Progenitor cell of endocrine pancreas (in vitro differentiated cells): ENCODE measurements around the gene TSPAN6. TPM values are rescaled to one million over a fixed set of nuclear protein-coding genes. Genes with fewer than 3 reads are reported as not detected.
A peak's percentile ranks its signal among the peaks of the same experiment; 100 is the strongest.

Experiments used
- DNase-seq: peaks from one replicate; pipeline ENCODE4 v3.0.0; 2021; ENCODE audit warnings: low spot score; ENCODE audit not compliant: unreplicated experiment
- H3K27ac Mint-ChIP-seq: 2 replicates; pipeline ENCODE4 v1.8.0; 2021; ENCODE audit warnings: mild to moderate bottlenecking, moderate library complexity, mixed read lengths
- H3K27me3 Mint-ChIP-seq: 2 replicates; pipeline ENCODE4 v1.8.0; 2021; ENCODE audit warnings: mixed read lengths
- H3K36me3 Mint-ChIP-seq: 2 replicates; pipeline ENCODE4 v1.8.0; 2022; ENCODE audit warnings: mixed read lengths; ENCODE audit not compliant: insufficient read depth
- H3K4me1 Mint-ChIP-seq: 2 replicates; pipeline ENCODE4 v1.8.0; 2021; ENCODE audit warnings: low read depth, mixed read lengths
- H3K4me3 Mint-ChIP-seq: 2 replicates; pipeline ENCODE4 v1.8.0; 2021; ENCODE audit warnings: low read depth, mild to moderate bottlenecking, moderate library complexity, mixed read lengths
- H3K9me3 Mint-ChIP-seq: 2 replicates; pipeline ENCODE4 v1.8.0; 2021; ENCODE audit warnings: low read depth, mixed read lengths
- CTCF ChIP-seq: fragments of 200-600 bp; sonication (generic); IDR thresholded peaks from one replicate; pipeline ENCODE4 v1.5.0; 2021; ENCODE audit warnings: antibody characterized with exemption, mild to moderate bottlenecking; ENCODE audit not compliant: unreplicated experiment
- long read RNA-seq: library from polyadenylated mRNA; unstranded; transcript quantifications from one replicate; pipeline ENCODE4 v2.0.0, GENCODE V29; 2020
- total RNA-seq: library from RNA; stranded (reverse); gene quantifications from 2 replicates; pipeline ENCODE4 v1.2.1, GENCODE V29; 2021

Gene TSPAN6, protein sequence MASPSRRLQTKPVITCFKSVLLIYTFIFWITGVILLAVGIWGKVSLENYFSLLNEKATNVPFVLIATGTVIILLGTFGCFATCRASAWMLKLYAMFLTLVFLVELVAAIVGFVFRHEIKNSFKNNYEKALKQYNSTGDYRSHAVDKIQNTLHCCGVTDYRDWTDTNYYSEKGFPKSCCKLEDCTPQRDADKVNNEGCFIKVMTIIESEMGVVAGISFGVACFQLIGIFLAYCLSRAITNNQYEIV
- 167 TPM in 2 replicates for total RNA-seq
- long read RNA-seq, transcript TSPAN6-201 (8 exons, 2,206 nt): major isoform, 1,218 of 1,306 reads
- long read RNA-seq, partial matches to known transcripts: 29 of 1,306 reads
- long read RNA-seq, other reads (novel, unspliced or antisense): 59 of 1,306 reads

- peaks cover 8% of the 10 kb centered on the region for H3K4me1 Mint-ChIP-seq
- H3K9me3 Mint-ChIP-seq: peaks cover 19% of the 10 kb centered on the region
- no peaks in the 10 kb centered on the region for H3K27me3 Mint-ChIP-seq
- TF ChIP-seq CTCF: peak; percentile 67
- peak within 1 kb of the TSS; percentile 99 for H3K27ac Mint-ChIP-seq
- peak; percentile 74 for DNase-seq
- peaks cover 11% of the 10 kb centered on the region for H3K36me3 Mint-ChIP-seq
- peak within 1 kb of the TSS; percentile 95 for H3K4me3 Mint-ChIP-seq
These were observed at the start of gene TSPAN6 for GRCh38 chrX:100636321-100636991. TSPAN6 (minus strand) TSS chrX:100636806; CDS start chrX:100636694, 112 bp downstream.

- no peaks in the 10 kb centered on the region for H3K4me1 Mint-ChIP-seq
- no peak for TF ChIP-seq CTCF
- H3K27ac Mint-ChIP-seq: no peak overlapping the region
- H3K27me3 Mint-ChIP-seq: no peaks in the 10 kb centered on the region
- H3K4me3 Mint-ChIP-seq: no peak overlapping the region
- H3K36me3 Mint-ChIP-seq: peaks cover 1% of the 10 kb centered on the region
- peaks cover 7% of the 10 kb centered on the region for H3K9me3 Mint-ChIP-seq
- DNase-seq: no peak
These were observed 49.3 kb upstream of the TSPAN6 start for GRCh38 chrX:100685997-100686305.

DNA sequence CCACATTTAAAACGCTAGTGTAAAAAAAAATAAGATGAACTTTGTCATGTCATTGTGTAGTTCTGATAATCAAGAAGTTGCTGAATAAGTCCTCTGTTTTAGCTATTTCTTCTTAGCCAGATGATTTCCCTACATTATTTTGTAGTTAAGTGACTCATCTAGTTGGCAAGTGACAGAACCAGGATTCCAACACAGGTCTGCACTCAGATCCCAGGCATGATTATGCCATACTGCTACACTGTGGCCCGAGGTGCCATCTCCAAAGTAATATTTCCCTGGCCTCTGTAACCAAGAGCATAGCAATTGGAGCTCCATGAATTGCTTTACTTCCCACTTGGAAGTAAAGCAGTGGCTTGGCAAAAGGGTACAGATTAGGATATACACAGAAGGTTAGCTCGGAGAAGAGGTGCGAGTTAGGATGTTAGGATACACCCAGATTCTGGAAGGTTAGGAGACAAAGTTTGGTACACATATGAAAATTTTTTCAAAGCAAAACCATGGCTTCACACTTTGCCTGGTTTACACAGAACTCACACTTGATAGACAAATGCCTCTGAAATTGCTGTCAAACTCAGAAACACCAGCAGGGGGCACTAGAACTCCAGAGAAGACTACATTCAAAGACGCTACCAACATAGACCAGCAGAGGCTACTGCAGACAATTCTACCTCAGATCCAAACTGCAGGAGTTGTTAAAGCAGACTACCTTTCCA is 48.8 kb upstream of the TSPAN6 start:
- Mint-ChIP-seq H3K27me3 (no peaks in the 10 kb centered on the region), H3K36me3 (peaks cover 1% of the 10 kb centered on the region), H3K27ac (no peak overlapping the region), H3K9me3 (peaks cover 7% of the 10 kb centered on the region), H3K4me3 (no peak overlapping the region), H3K4me1 (no peaks in the 10 kb centered on the region)
- TF ChIP-seq CTCF: peak; percentile 81
- DNase-seq: peak; percentile 45

DNA sequence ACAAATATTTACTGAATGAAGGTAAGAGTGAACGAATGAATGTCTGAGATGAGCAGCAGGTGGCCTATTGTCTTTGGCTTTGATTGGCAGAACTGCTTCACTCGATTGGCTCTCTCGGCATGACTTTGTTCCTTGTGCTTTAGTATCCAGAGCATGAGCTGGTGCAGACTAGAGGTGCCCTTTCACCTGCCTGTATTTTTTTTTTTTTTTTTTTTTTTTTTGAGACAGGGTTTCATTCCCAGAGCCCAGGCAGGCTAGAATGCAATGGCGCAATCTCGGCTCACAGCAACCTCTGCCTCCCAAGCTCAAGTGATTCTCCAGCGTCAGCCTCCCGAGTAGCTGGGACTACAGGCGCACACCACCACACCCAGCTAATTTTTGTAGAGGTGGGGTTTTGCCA is 46.3 kb upstream of the TSPAN6 start:
- H3K27ac Mint-ChIP-seq: no peak overlapping the region
- no peaks in the 10 kb centered on the region for H3K36me3 Mint-ChIP-seq
- no peak overlapping the region for H3K4me3 Mint-ChIP-seq
- no peak for DNase-seq
- H3K4me1 Mint-ChIP-seq: no peaks in the 10 kb centered on the region
- H3K9me3 Mint-ChIP-seq: peaks cover under 1% of the 10 kb centered on the region
- no peaks in the 10 kb centered on the region for H3K27me3 Mint-ChIP-seq
- no peak for TF ChIP-seq CTCF

DNA sequence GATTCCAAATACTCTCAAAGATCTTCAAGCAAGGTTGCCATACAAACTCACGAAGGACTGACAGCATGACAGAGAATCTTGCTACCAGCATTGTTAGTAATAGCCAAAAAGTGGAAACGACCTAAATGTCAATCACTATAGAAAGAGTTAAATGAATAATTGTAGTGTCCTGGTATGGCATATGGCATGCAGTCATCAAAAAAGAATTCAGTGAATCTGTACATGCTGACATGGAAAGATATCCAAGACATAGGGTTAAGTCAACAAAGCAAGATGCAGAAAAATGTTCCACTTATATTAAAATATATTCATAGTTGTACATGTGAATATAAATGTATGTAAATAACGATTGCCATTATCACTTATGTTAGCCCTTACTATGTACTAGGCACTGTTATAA is 45.0 kb upstream of the TSPAN6 start:
- Mint-ChIP-seq H3K9me3 (no peaks in the 10 kb centered on the region), H3K27me3 (no peaks in the 10 kb centered on the region), H3K4me3 (no peak overlapping the region), H3K36me3 (no peaks in the 10 kb centered on the region), H3K4me1 (no peaks in the 10 kb centered on the region), H3K27ac (no peak overlapping the region)
- no peak for DNase-seq
- TF ChIP-seq CTCF: no peak
